AG04449 (cell line): ENCODE measurements around the gene KMT2E.

Experiments used
- CTCF ChIA-PET: fragments of 350-600 bp; formaldehyde crosslinking; extraction: SDS; loops from one replicate; lab custom pipeline; 2021; ENCODE audit warnings: antibody characterized with exemption; lab: Yijun Ruan, JAX
- POLR2A ChIA-PET: fragments of 400-600, 350-600 bp; formaldehyde crosslinking; extraction: SDS; loops from one replicate; lab custom pipeline; 2020; ENCODE audit warnings: antibody characterized with exemption, inconsistent platforms; lab: Yijun Ruan, JAX
- DNase-seq: peaks from one replicate; pipeline ENCODE4 v3.0.0-alpha.2; 2010; ENCODE audit warnings: low read depth, low spot score
- H3K4me3 ChIP-seq: 2 replicates; pipeline ENCODE4 v1.5.1; 2011; ENCODE audit warnings: low read depth, mild to moderate bottlenecking, control low read depth, low read length
- TF ChIP-seq, protein P1 (sequence below): IDR thresholded peaks from one replicate; pipeline ENCODE4 v1.5.1; 2011; ENCODE audit warnings: mild to moderate bottlenecking, moderate library complexity, low read length, control low read depth, inconsistent platforms; ENCODE audit not compliant: insufficient read depth; ENCODE audit errors: missing control alignments

KMT2E gene

DNA sequence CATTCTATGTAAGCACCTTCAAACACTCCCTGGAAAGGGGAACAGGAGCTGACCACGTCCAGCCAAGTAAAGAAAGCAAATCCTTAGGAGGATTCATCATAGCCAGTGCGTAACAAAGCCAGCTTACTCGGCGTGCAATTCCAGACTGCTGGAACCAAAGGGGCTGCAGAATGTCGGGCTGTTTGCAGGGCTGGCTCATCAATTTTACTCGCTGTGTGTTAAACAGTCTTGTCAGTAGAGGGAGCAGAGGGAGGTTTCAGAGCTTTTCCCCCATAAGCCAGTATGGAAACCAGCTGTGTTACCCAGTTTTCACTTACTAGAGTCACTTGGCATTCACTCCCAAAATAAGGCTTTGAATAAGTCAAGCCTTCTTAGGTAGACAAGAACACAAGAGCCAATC, 127.1 kb downstream of the KMT2E start:
- POLR2A ChIA-PET = no interaction called here
- peak; percentile 16 for DNase-seq
- CTCF ChIA-PET = interaction anchor here (0.7 to 4.5 kb wide), 13 partner anchors 9 to 346 kb away, joined by 3 to 26 read pairs (median 4); no protein-coding TSS in a partner anchor
- H3K4me3 ChIP-seq = no peak overlapping the region
- TF ChIP-seq, protein P1, sequence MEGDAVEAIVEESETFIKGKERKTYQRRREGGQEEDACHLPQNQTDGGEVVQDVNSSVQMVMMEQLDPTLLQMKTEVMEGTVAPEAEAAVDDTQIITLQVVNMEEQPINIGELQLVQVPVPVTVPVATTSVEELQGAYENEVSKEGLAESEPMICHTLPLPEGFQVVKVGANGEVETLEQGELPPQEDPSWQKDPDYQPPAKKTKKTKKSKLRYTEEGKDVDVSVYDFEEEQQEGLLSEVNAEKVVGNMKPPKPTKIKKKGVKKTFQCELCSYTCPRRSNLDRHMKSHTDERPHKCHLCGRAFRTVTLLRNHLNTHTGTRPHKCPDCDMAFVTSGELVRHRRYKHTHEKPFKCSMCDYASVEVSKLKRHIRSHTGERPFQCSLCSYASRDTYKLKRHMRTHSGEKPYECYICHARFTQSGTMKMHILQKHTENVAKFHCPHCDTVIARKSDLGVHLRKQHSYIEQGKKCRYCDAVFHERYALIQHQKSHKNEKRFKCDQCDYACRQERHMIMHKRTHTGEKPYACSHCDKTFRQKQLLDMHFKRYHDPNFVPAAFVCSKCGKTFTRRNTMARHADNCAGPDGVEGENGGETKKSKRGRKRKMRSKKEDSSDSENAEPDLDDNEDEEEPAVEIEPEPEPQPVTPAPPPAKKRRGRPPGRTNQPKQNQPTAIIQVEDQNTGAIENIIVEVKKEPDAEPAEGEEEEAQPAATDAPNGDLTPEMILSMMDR = peak; percentile 58

DNA sequence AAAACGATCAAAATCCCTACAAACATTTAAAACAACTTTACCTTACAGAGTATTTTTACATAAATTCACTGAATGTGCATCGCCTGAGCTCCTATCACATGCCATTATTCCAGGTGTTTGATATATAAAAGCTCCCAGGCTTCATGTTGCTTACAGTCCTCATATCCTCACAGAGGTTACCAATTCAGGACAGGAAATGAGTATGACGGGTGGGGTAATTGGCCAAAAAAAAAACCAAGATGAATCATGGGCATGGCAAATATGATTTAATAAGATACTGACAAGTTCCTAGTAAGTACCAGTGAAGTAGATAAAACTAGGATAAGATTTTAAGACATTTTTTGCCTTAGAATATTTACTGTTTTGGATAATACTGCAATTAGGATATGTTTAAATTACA, 135.8 kb downstream of the KMT2E start:
- ChIA-PET CTCF (no interaction called here), POLR2A (no interaction called here)
- DNase-seq = no peak
- TF ChIP-seq, protein P1 = no peak
- H3K4me3 ChIP-seq = no peak overlapping the region

GRCh38 chr7:105151152-105151551, 137.1 kb downstream of the KMT2E start:
- ChIA-PET CTCF (interaction anchor here (1.2 to 3.3 kb wide), 2 partner anchors 9 to 99 kb away, joined by 4 to 26 read pairs; no protein-coding TSS in a partner anchor), POLR2A (no interaction called here)
- H3K4me3 ChIP-seq = no peak overlapping the region
- DNase-seq = no peak
- TF ChIP-seq, protein P1 = no peak

DNA sequence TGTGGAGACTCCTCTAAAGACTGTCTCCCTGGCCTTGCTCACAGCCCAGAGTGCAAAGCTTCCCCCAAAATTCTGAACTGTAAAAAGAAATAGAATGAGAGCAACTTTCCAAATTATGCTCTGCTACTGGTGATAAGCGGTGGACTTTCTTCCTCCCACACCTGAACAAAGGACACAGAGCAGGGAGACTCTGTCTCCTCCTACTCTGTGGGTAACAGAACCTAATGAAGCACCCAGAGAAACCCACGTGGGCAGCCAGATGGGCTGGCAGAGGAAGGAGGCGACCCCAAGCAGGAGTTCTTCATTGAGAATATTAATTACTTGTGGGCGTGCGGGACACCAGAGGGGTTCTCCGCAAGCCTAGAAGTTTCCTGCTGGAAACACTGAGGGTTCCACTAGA, 139.5 kb downstream of the KMT2E start:
- TF ChIP-seq, protein P1 = no peak
- POLR2A ChIA-PET = no interaction called here
- DNase-seq = no peak
- no peak overlapping the region for H3K4me3 ChIP-seq
- CTCF ChIA-PET = interaction anchor here (1.1 to 3.3 kb wide), 2 partner anchors 12 to 436 kb away, joined by 3 to 26 read pairs; no protein-coding TSS in a partner anchor

DNA sequence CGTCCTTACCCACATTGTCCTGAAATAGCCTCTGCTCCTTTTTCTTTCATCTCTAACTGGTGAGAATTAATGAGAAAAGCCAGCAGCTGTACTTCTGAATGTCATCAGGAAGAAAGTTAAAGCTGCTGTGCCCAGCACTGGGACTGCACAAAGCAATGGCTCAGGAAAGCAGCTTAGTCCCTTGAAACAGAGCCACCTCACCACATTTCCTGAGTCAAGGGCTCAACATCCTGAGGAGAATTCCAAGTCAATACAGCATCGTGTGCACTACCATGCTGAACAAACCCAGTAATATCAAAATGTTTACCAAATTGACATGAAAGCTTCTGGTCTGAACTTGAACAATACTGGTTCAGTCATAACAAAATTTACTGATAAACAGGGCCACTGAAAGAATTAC, 140.1 kb downstream of the KMT2E start:
- ChIA-PET CTCF (interaction anchor here (3.3 kb wide), 1 partner anchor 12 kb away, joined by 26 read pairs; no protein-coding TSS in a partner anchor), POLR2A (no interaction called here)
- no peak for DNase-seq
- H3K4me3 ChIP-seq = no peak overlapping the region
- TF ChIP-seq, protein P1 = no peak

DNA sequence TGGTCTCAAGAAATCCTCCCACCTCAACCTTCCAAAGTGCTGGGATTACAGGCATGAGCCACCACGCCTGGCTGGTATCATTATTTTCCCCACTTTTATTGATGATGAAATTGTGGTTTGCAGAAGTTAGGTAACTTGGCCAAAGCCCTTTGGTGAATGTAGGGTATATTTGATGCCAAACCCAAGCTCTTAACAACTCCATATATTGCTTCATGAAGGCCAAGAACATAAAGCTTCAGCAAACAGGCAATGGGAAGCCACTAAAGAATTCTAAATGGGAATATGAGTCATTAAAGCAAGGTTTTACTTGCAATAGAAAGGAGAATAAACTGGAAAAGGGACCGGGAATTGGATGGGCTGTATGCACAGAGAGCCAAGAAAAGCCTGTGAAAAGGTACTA, 142.7 kb downstream of the KMT2E start:
- TF ChIP-seq, protein P1 = no peak
- ChIA-PET CTCF (no interaction called here), POLR2A (no interaction called here)
- no peak for DNase-seq
- H3K4me3 ChIP-seq = no peak overlapping the region
